Neural progenitor cell (in vitro differentiated cells): ENCODE results near the gene SFXN5. TPM values are rescaled to one million over a fixed set of nuclear protein-coding genes. Genes with fewer than 3 reads are reported as not detected.

Experiments
- DNase-seq: peaks from one replicate; pipeline ENCODE4 v3.0.0-alpha.2; 2016; ENCODE audit warnings: low spot score
- H2AFZ ChIP-seq: fragments of 200-600 bp; sonication (generic); replicated peaks from 2 replicates; pipeline ENCODE4 v1.6.1; 2016; ENCODE audit warnings: antibody characterized with exemption
- H3F3A ChIP-seq: fragments of 200-600 bp; sonication (generic); 2 replicates; pipeline ENCODE4 v1.6.1; 2016; ENCODE audit warnings: antibody characterized with exemption, low read depth
- H3K27ac ChIP-seq: fragments of 200-600 bp; sonication (generic); 2 replicates; pipeline ENCODE4 v1.5.1; 2016; ENCODE audit warnings: mild to moderate bottlenecking
- H3K27me3 ChIP-seq: fragments of 200-600 bp; sonication (generic); 2 replicates; pipeline ENCODE4 v1.6.1; 2016; ENCODE audit warnings: mild to moderate bottlenecking, moderate library complexity
- H3K36me3 ChIP-seq: fragments of 200-600 bp; sonication (generic); 2 replicates; pipeline ENCODE4 v1.5.1; 2016
- H3K4me1 ChIP-seq: fragments of 200-600 bp; sonication (generic); 2 replicates; pipeline ENCODE4 v1.6.1; 2016; ENCODE audit warnings: mixed run types
- H3K4me2 ChIP-seq: fragments of 200-600 bp; sonication (generic); 2 replicates; pipeline ENCODE4 v1.6.1; 2016
- H3K4me3 ChIP-seq: fragments of 200-600 bp; sonication (generic); 2 replicates; pipeline ENCODE4 v1.5.1; 2016
- H3K79me2 ChIP-seq: fragments of 200-600 bp; sonication (generic); 2 replicates; pipeline ENCODE4 v1.6.1; 2016; ENCODE audit warnings: low read depth
- H3K9ac ChIP-seq: fragments of 200-600 bp; sonication (generic); 2 replicates; pipeline ENCODE4 v1.6.1; 2016
- H3K9me3 ChIP-seq: fragments of 200-600 bp; sonication (generic); 2 replicates; pipeline ENCODE4 v1.5.1; 2016; ENCODE audit warnings: low read depth
- H4K20me1 ChIP-seq: fragments of 200-600 bp; sonication (generic); 2 replicates; pipeline ENCODE4 v1.6.1; 2016; ENCODE audit warnings: low read depth
- H3K27ac Mint-ChIP-seq: 3 replicates; pipeline ENCODE4 v1.8.0; 2021; ENCODE audit warnings: mixed read lengths
- H3K27me3 Mint-ChIP-seq: 2 replicates; pipeline ENCODE4 v1.8.0; 2022; ENCODE audit warnings: low read depth, mild to moderate bottlenecking, inconsistent platforms, moderate library complexity, mixed read lengths; ENCODE audit not compliant: insufficient read depth
- H3K36me3 Mint-ChIP-seq: 3 replicates; pipeline ENCODE4 v1.8.0; 2021; ENCODE audit warnings: mixed read lengths
- H3K4me1 Mint-ChIP-seq: 3 replicates; pipeline ENCODE4 v1.8.0; 2021; ENCODE audit warnings: mixed read lengths
- H3K4me3 Mint-ChIP-seq: 3 replicates; pipeline ENCODE4 v1.8.0; 2021; ENCODE audit warnings: mild to moderate bottlenecking, moderate library complexity, mixed read lengths
- H3K9me3 Mint-ChIP-seq: 3 replicates; pipeline ENCODE4 v1.8.0; 2020; ENCODE audit warnings: mixed read lengths
- CTCF ChIP-seq: fragments of 200-600 bp; sonication (generic); IDR thresholded peaks from 2 replicates; pipeline ENCODE4 v1.5.1; 2017; ENCODE audit warnings: antibody characterized with exemption, mild to moderate bottlenecking
- EZH2phosphoT487 ChIP-seq: fragments of 200-600 bp; sonication (generic); IDR thresholded peaks from 2 replicates; pipeline ENCODE4 v1.6.1; 2017; ENCODE audit warnings: antibody characterized with exemption
- total RNA-seq: library from RNA; depleted of rRNA; stranded (reverse); fragments of >200 nt; gene quantifications from 2 replicates; pipeline ENCODE4 v1.2.3, GENCODE V29; 2015; ENCODE audit warnings: low replicate concordance

SFXN5 gene
- total RNA-seq, 1 donor from 2014 or later, result 3.4 TPM

GRCh38 chr2:72892506-72893173 lies 178.9 kb downstream of the SFXN5 start:
- H3K9ac ChIP-seq, result no peak overlapping the region
- no peak overlapping the region for H2AFZ ChIP-seq
- peaks cover 14% of the 10 kb centered on the region for H3K4me1 ChIP-seq
- no peaks in the 10 kb centered on the region for H3K36me3 ChIP-seq
- no peak overlapping the region for H3K27ac ChIP-seq
- DNase-seq, result peak; percentile 87
- Mint-ChIP-seq H3K27me3 (peaks cover 41% of the 10 kb centered on the region), H3K4me1 (peaks cover 15% of the 10 kb centered on the region), H3K4me3 (no peak overlapping the region), H3K27ac (no peak overlapping the region), H3K9me3 (no peaks in the 10 kb centered on the region), H3K36me3 (no peaks in the 10 kb centered on the region)
- H3K27me3 ChIP-seq, result peaks cover 66% of the 10 kb centered on the region
- TF ChIP-seq EZH2phosphoT487 (no peak), CTCF (peak; percentile 78)
- no peak overlapping the region for H3K4me3 ChIP-seq
- H3K9me3 ChIP-seq, result no peaks in the 10 kb centered on the region
- H4K20me1 ChIP-seq, result peaks cover 6% of the 10 kb centered on the region
- H3K4me2 ChIP-seq, result no peak overlapping the region
- peaks cover 3% of the 10 kb centered on the region for H3F3A ChIP-seq
- no peaks in the 10 kb centered on the region for H3K79me2 ChIP-seq

Other genes starting within 250 kb of the SFXN5 start
- gene EXOC6B, start 245.7 kb downstream of the SFXN5 start, total RNA-seq, result 31.1 and 41.2 TPM in 2 replicates
- 2.2 and 4.4 TPM in 2 replicates for gene SPR, start 184.3 kb downstream of the SFXN5 start, total RNA-seq
- gene EMX1, start 154.2 kb downstream of the SFXN5 start, total RNA-seq, result 0.43 and 7.3 TPM in 2 replicates
- 4.2 and 6.8 TPM in 2 replicates for gene RAB11FIP5, start 41.2 kb upstream of the SFXN5 start, total RNA-seq
- gene NOTO, start 130.9 kb upstream of the SFXN5 start, total RNA-seq, result not detected in 2 replicates
- 21.0 and 31.4 TPM in 2 replicates for gene SMYD5, start 142.5 kb upstream of the SFXN5 start, total RNA-seq
- gene PRADC1, start 161.5 kb upstream of the SFXN5 start, total RNA-seq, result 3.9 and 8.2 TPM in 2 replicates
- gene CCT7, start 162.6 kb upstream of the SFXN5 start, total RNA-seq, result 365 and 456 TPM in 2 replicates
- 1.5 and 6.3 TPM in 2 replicates for gene FBXO41, start 212.8 kb upstream of the SFXN5 start, total RNA-seq
- gene EGR4, start 221.8 kb upstream of the SFXN5 start, total RNA-seq, result 0.40 TPM in 1 of 2 replicates, not detected in the other